ENCODE data around the gene RAB34. TPM values are rescaled to one million over a fixed set of nuclear protein-coding genes. Genes with fewer than 3 reads are reported as not detected.

RAB34 gene
- total and polyA plus RNA-seq, 9 of the 15 experiments (the other 6 are each of a cell fraction or from before 2014, with no cell fraction given): 0.07 to 3.8 (median 0.46) TPM; not detected in 1

DNA sequence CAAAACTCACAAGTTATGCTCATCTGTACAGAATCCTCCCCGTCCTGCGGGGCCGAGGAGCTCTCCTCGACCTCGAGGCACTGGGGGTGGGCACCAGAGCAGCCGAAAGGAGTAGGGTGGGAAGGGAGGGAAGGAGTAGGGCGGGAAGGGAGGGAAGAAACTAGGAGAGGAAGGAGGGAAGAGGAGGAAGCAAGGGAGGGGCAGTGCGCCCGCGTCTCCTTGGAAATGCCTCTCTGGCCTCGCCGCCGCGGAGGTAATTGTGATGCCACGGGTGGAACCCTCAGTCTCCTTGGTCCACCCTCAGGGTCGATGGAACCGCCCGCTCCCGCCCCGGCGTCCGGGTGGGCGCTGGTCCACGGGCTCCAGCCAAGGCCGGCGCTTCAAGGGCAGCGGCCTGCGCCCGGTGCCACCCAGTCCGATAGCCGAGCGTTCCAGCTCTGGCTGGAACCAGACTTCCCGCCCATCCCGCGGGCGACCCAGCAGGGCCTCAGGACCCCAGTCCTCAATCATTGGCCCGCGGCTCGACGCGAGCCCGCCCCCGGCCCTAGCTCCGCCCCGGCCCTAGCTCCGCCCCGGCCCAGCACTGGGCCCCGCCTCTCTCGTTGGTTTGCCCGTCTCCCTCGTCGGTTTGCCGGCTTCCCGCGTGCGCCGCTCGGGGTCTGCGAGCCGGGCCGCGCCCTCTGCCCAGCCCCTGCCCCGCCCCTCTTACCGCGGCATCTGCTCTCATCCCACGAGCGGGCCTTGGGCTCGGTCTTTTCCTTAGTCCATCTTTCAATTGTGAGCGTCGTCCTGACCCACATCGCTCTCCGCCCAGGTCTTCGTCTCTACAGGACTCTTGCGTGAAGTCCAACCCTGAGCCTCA, 6.6 kb downstream of the RAB34 start (continued):
- TF ChIP-seq ATF1 (CRISPR knock-in tag; IDR thresholded peaks at IDR 0.05): no peak
- peak; percentile 79 for TF ChIP-seq ATF1 (tag; IDR thresholded peaks at IDR 0.05)
- TF ChIP-seq, protein P1, sequence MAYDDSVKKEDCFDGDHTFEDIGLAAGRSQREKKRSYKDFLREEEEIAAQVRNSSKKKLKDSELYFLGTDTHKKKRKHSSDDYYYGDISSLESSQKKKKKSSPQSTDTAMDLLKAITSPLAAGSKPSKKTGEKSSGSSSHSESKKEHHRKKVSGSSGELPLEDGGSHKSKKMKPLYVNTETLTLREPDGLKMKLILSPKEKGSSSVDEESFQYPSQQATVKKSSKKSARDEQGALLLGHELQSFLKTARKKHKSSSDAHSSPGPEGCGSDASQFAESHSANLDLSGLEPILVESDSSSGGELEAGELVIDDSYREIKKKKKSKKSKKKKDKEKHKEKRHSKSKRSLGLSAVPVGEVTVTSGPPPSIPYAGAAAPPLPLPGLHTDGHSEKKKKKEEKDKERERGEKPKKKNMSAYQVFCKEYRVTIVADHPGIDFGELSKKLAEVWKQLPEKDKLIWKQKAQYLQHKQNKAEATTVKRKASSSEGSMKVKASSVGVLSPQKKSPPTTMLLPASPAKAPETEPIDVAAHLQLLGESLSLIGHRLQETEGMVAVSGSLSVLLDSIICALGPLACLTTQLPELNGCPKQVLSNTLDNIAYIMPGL (CRISPR knock-in tag; IDR thresholded peaks at IDR 0.05): peak; percentile 93
- TF ChIP-seq CREBBP (IDR thresholded peaks at IDR 0.05; ENCODE audit: low read depth, low read length): no peak
- no peak for TF ChIP-seq NFE2 (IDR thresholded peaks at IDR 0.05; ENCODE audit: low read depth)
- TF ChIP-seq SPI1 (IDR thresholded peaks at IDR 0.05; ENCODE audit: borderline replicate concordance, low read depth, low read length): 0 out of 2 replicates have a peak, but pooled peaks have one; percentile 1
- TF ChIP-seq ZNF780A (CRISPR knock-in tag; IDR thresholded peaks at IDR 0.05): no peak
- TF ChIP-seq, protein P2, sequence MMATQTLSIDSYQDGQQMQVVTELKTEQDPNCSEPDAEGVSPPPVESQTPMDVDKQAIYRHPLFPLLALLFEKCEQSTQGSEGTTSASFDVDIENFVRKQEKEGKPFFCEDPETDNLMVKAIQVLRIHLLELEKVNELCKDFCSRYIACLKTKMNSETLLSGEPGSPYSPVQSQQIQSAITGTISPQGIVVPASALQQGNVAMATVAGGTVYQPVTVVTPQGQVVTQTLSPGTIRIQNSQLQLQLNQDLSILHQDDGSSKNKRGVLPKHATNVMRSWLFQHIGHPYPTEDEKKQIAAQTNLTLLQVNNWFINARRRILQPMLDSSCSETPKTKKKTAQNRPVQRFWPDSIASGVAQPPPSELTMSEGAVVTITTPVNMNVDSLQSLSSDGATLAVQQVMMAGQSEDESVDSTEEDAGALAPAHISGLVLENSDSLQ (IDR thresholded peaks at IDR 0.05): 0 out of 2 replicates have a peak, but pooled peaks have one; percentile 15
- TF ChIP-seq HDGF (IDR thresholded peaks at IDR 0.05): no peak
- no peak for TF ChIP-seq SMARCE1 (IDR thresholded peaks at IDR 0.05)
- no peak for TF ChIP-seq ZNF133 (CRISPR knock-in tag; IDR thresholded peaks at IDR 0.05)
- TF ChIP-seq ZNF41 (CRISPR knock-in tag; conservative IDR thresholded peaks at IDR 0.05): 0 out of 2 replicates have a peak, but pooled peaks have one; percentile 56
- TF ChIP-seq NCOA6 (IDR thresholded peaks at IDR 0.05): no peak
- no peak for TF ChIP-seq ZNF764 (CRISPR knock-in tag; IDR thresholded peaks at IDR 0.05; ENCODE audit: low read depth)
- TF ChIP-seq ZNF23 (CRISPR knock-in tag; IDR thresholded peaks at IDR 0.05): no peak
- TF ChIP-seq SIN3B (IDR thresholded peaks at IDR 0.05; ENCODE audit: low read depth): no peak; the same call in 1 of the 2 replicates
- TF ChIP-seq, protein P3, sequence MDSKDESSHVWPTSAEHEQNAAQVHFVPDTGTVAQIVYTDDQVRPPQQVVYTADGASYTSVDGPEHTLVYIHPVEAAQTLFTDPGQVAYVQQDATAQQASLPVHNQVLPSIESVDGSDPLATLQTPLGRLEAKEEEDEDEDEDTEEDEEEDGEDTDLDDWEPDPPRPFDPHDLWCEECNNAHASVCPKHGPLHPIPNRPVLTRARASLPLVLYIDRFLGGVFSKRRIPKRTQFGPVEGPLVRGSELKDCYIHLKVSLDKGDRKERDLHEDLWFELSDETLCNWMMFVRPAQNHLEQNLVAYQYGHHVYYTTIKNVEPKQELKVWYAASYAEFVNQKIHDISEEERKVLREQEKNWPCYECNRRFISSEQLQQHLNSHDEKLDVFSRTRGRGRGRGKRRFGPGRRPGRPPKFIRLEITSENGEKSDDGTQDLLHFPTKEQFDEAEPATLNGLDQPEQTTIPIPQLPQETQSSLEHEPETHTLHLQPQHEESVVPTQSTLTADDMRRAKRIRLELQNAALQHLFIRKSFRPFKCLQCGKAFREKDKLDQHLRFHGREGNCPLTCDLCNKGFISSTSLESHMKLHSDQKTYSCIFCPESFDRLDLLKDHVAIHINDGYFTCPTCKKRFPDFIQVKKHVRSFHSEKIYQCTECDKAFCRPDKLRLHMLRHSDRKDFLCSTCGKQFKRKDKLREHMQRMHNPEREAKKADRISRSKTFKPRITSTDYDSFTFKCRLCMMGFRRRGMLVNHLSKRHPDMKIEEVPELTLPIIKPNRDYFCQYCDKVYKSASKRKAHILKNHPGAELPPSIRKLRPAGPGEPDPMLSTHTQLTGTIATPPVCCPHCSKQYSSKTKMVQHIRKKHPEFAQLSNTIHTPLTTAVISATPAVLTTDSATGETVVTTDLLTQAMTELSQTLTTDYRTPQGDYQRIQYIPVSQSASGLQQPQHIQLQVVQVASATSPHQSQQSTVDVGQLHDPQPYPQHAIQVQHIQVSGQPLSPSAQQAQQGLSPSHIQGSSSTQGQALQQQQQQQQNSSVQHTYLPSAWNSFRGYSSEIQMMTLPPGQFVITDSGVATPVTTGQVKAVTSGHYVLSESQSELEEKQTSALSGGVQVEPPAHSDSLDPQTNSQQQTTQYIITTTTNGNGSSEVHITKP (IDR thresholded peaks at IDR 0.05; ENCODE audit: partially characterized antibody): peak; percentile 84
- TF ChIP-seq GTF2F1 (IDR thresholded peaks at IDR 0.05; ENCODE audit: low read depth, low read length): no peak
- TF ChIP-seq BCOR (IDR thresholded peaks at IDR 0.05): no peak
- TF ChIP-seq, protein P4, sequence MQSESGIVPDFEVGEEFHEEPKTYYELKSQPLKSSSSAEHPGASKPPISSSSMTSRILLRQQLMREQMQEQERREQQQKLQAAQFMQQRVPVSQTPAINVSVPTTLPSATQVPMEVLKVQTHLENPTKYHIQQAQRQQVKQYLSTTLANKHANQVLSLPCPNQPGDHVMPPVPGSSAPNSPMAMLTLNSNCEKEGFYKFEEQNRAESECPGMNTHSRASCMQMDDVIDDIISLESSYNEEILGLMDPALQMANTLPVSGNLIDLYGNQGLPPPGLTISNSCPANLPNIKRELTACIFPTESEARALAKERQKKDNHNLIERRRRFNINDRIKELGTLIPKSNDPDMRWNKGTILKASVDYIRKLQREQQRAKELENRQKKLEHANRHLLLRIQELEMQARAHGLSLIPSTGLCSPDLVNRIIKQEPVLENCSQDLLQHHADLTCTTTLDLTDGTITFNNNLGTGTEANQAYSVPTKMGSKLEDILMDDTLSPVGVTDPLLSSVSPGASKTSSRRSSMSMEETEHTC (IDR thresholded peaks at IDR 0.05): no peak
- 0 out of 2 replicates have a peak, but pooled peaks have one; percentile 23 for TF ChIP-seq ZNF583 (CRISPR knock-in tag; IDR thresholded peaks at IDR 0.05)
- TF ChIP-seq RBM39 (optimal IDR thresholded peaks at IDR 0.05; ENCODE audit: low read depth, low read length): peak; percentile 75
- no peak for TF ChIP-seq STAT5A (IDR thresholded peaks at IDR 0.05; ENCODE audit: borderline replicate concordance, low read length)
- TF ChIP-seq ZNF57 (CRISPR knock-in tag; IDR thresholded peaks at IDR 0.05): peak; percentile 79; the same call in 1 of the 2 replicates
